CD4-positive, alpha-beta T cell treated with Interleukin-6 at 100 ng/mL for 8 hours (primary cell): Measurements from ENCODE around the gene GPR63.

Experiments
- DNase-seq: peaks from one replicate; pipeline ENCODE4 v3.0.0-alpha.2; 2020; ENCODE audit warnings: mixed read lengths, low spot score

Gene GPR63

GRCh38 chr6:96816301-96816817, 20.9 kb downstream of the GPR63 start:
- DNase-seq, result no peak

- no peak for DNase-seq
Observed at GRCh38 chr6:96814625-96815024, 22.7 kb downstream of the GPR63 start.

- no peak for DNase-seq
Observed at GRCh38 chr6:96812077-96812703, 25.1 kb downstream of the GPR63 start.

- DNase-seq, result no peak
Observed at GRCh38 chr6:96811670-96812069, 25.6 kb downstream of the GPR63 start.

GRCh38 chr6:96811136-96811535, 26.1 kb downstream of the GPR63 start:
- no peak for DNase-seq

DNA sequence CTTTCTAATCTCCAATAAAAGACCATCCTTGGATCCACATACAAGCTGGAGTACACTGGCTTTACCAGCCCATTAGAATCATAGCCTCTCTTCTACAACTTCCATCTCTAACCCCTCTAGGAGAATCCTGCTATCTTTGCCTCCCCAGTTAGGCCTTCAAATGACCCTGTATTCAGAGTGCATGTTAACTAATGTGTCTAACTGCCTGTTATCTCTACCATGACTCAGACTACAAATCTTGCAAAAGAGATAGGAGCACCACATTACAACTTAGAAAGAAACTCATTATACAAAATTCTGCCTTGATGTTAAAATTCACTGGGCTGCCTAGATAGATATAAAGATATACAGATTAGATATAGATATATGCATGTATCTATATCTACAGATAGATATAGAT, 28.2 kb downstream of the GPR63 start:
- no peak for DNase-seq

- DNase-seq, result no peak
Observed at GRCh38 chr6:96803106-96803481, 34.2 kb downstream of the GPR63 start.

- no peak for DNase-seq
Observed at GRCh38 chr6:96795481-96795880, 41.8 kb downstream of the GPR63 start.

- no peak for DNase-seq
Observed at GRCh38 chr6:96794980-96795379, 42.3 kb downstream of the GPR63 start.

GRCh38 chr6:96792561-96793190, 44.6 kb downstream of the GPR63 start:
- no peak for DNase-seq

DNA sequence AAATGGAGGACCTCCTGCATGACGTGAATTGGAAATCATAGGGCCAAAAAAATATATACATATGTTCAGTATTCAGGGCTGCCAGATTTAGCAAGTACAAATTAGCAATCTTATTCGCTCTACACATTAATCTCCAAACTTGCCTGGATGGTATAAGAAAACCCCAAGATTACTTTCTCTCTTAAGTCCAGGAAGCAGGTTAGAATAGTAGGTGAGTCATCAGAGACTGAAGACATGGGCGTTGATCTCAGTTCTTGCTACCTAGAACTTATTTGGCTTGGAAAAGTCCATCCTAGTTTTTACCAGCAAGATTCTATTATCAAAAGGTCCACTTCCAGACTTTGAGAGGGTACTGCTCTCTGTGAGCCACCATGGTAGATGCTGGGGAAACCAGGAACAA, 47.4 kb downstream of the GPR63 start:
- no peak for DNase-seq

DNA sequence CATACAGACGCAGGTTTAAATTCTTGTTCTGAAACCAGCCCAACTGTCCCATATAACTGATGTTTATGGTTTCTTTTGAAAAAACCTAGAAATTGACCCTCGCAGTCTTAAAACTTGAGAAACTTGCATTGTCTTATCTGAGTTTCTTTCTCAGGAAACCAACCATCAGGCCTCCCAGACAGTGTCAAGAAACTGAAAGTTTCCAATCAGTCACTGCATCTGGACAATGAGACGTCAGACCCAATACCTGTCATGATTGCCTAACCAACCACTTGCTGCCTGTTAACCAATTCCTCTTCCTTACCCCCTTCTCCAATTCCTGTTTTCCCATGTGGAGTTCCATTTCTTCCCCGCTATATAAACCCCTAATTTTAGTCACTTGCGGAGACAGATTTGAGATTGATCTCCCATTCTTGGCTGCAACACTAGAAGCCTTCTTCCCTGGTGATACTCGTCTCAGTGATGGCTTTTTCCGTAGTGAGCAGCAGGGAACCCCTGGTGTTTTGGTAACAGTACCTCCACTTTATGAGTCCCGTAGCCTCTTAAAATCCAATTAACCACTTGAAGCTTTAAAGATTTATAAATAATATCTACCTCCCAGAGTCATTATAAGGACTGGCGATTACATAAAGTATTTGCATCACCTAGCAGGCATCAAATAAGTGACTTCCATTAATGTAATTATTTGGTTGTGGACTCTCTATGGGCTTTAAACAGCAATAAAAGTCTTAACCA, 49.3 kb downstream of the GPR63 start:
- no peak for DNase-seq

- DNase-seq, result no peak
Observed at GRCh38 chr6:96786336-96786735, 50.9 kb downstream of the GPR63 start.

GRCh38 chr6:96784650-96785049, 52.6 kb downstream of the GPR63 start:
- no peak for DNase-seq

DNA sequence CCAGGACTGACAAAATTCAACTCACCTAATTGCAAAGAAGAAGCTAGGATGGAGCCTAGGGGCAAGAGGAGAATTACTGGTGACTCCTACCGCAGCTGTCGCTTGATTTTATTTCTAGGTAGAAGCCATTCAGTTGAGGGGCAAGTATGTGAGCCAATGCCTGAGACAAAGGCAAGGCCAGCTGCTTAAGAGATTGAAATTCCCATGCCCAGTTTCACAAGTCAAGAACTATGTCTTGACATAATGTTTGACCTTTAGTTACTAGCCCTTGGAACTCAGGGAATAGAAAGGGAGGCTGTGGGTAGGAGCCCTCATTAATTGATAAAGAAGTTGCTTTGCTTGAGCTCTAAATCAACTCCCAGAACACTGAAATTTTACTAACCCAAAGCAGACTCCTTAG, 54.0 kb downstream of the GPR63 start:
- DNase-seq, result no peak

DNA sequence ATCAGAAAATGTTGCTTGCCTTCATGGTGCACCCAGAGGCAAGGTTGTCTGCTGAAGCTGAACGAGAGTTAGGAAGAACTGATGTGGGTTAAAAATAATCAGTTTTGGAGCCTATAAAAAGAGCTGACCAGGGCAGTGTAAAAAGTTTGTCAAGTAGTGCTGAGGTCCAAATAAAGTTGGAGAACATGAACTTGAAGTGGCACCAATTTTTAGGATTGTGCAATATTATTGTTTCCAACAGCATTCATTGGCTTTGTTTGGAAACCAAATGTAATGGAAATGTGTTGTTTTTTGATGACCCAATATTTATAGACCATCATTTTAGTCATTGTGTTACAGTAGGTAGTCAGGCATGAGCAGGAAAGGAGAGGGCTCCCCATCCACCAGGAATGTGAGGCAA, 55.7 kb downstream of the GPR63 start:
- no peak for DNase-seq

- no peak for DNase-seq
Observed at GRCh38 chr6:96777113-96777512, 60.2 kb downstream of the GPR63 start.

DNA sequence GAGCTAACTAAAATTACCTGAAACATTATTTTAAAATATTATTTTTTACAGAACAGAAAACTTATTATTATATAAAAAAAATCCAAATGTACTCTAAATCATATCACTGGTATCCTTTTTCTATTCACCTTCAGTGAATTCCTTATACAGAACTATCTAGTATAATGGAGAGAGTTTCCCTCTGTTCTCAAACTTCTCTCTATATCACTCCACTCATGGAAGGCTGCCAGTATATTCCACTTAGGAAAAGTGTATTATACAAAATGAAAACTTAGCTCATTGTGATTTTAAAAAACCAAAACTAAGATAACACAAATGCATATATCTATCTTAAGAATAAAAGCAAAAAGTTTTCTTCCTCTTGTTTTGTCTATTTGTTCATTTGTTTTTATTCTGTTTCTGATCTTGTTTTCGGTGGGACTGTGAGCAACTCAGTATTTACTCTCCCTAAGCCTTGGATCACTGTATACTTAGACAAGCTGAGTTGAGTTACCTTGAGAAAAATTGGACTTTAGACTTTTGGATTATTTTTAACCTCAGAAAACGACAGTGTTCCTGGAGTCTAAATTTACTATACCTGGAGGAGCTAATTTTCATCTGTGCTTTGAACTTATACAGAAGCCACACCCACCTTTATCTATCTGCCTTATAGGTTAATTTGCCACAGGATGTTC, 61.4 kb downstream of the GPR63 start:
- no peak for DNase-seq

DNA sequence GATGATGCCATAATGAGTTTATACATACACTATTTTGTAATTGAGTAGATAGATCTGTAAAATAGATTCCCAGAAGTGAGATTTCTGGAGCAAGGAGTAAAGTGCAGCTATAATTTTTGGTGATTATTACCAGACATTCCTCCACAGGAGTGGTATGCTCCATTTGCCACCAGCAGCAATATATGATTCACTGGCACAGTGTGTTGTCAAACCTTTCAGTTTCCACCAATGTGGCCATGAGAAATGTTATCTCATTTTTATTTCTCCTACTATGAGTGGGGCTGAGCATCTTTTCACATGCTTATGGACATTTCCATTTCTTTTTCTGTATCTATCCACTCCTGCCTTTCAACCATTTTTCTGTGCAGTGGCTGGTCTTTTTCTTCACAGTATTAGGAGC, 70.5 kb downstream of the GPR63 start:
- no peak for DNase-seq

- DNase-seq, result no peak
Observed at GRCh38 chr6:96762599-96762998, 74.7 kb downstream of the GPR63 start.

DNA sequence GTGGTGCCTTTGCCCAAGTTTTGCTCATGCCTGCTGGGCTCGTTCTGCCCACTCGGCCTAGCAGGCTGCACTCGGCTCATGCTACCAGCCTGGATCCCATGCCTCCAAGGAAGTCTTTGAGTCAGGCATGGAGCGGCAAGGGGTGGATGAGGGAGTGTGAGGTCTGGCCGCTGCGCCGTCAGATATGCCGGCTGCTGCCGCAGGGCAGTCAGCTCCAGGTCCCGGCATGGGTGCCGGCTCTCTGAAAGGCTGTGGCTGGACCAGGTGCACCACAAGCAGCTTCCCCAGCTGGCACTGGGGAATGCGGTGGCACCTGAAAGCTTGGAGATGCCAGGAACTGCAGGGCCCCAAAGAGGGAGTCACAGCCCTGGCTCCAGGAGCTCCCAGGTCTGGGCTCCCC, 75.5 kb downstream of the GPR63 start:
- DNase-seq, result no peak

DNA sequence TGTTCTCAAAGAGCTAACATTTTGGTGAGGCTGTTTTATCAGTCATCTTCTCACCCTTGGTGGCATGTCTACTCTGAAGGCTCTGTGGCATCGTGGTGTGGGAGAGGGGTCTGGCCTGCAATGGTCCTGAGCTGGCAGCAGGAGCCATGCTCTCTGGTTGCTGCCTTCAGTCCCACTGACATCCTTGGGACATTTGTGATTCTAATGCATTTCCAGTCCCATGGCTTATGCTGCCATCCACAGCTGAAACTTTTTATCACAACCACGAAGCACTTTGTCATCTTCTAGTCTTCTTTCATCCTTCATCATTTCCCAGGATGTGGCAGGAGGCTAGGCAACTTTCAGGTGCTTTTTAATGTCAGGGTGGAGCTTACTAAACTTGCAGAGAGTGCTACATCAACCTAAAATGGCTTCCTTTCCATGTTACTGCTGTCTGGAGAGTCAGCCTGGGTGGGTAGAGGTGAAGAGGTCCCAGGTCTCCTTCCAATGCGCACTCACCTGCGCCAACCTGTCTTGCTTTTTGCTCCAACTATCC, 77.1 kb downstream of the GPR63 start:
- DNase-seq, result no peak

DNA sequence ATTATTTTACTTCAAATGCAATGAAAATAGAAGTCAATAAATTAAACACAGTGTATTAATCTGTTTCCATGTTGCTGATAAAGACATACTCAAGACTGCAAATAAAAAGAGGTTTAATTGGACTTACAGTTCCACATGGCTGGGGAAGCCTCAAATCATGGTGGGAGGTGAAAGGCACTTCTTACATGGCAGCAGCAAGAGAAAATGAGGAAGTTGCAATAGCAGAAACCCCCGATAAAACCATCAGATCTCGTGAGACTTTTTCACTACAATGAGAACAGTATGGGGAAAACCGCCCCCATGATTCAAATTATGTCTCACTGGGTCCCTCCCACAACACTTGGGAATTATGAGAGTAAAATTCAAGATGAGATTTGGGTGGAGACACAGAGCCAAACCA, 82.2 kb downstream of the GPR63 start:
- no peak for DNase-seq
